Panc1 (cell line): Measurements from ENCODE around the gene GPR156. TPM values are rescaled to one million over a fixed set of nuclear protein-coding genes. Genes with fewer than 3 reads are reported as not detected.

ENCODE experiments used
- ATAC-seq: fragments of 200-7000 bp; cut with Tn5 transposase; 2 replicates; pipeline ENCODE4 v1.9.1; 2020; ENCODE audit warnings: mild to moderate bottlenecking, moderate library complexity
- BruUV-seq: library from RNA; stranded (reverse); fragments of 400-500 nt; replicated peaks from 2 replicates; lab custom pipeline; 2021; lab: Mats Ljungman, UMichigan
- CTCF ChIA-PET: fragments of 300-600 bp; sonication (Branson Sonifier 250); formaldehyde crosslinking; loops from one replicate; lab custom pipeline; 2022; ENCODE audit warnings: antibody characterized with exemption; lab: Charles Lee
- POLR2A ChIA-PET: fragments of 300-600 bp; sonication (Branson Sonifier 250); formaldehyde crosslinking; loops from one replicate; lab custom pipeline; 2022; ENCODE audit warnings: antibody characterized with exemption; lab: Charles Lee
- DNase-seq: peaks from one replicate; pipeline ENCODE4 v3.0.0-alpha.2; 2010; ENCODE audit warnings: low read depth, low spot score
- H3K27ac ChIP-seq: 2 replicates; pipeline ENCODE4 v1.5.1; 2011; ENCODE audit warnings: mild to moderate bottlenecking, low read length, inconsistent platforms
- H3K27me3 ChIP-seq: fragments of 200-500 bp; sonication (Bioruptor generic); 2 replicates; pipeline ENCODE4 v1.6.0; 2014; ENCODE audit warnings: low read length, inconsistent platforms; ENCODE audit not compliant: control insufficient read depth, insufficient read depth
- H3K36me3 ChIP-seq: fragments of 200-500 bp; sonication (Bioruptor generic); 2 replicates; pipeline ENCODE4 v1.5.1; 2014; ENCODE audit warnings: inconsistent platforms, mild to moderate bottlenecking, low read length, moderate library complexity; ENCODE audit not compliant: control insufficient read depth, insufficient read depth
- H3K4me1 ChIP-seq: 2 replicates; pipeline ENCODE4 v1.5.1; 2011; ENCODE audit warnings: inconsistent platforms, mild to moderate bottlenecking, low read length, moderate library complexity; ENCODE audit not compliant: control insufficient read depth, insufficient read depth
- H3K4me3 ChIP-seq, 2 experiments: 2 replicates each; pipeline ENCODE4 v1.5.1; 2011 to 2012; ENCODE audit warnings: low read depth in 2 of 2, low read length in 2 of 2, mild to moderate bottlenecking in 2 of 2, inconsistent platforms in 1 of 2, moderate library complexity in 1 of 2
- H3K9me3 ChIP-seq: fragments of 200-500 bp; sonication (Bioruptor generic); 2 replicates; pipeline ENCODE4 v1.5.1; 2014; ENCODE audit warnings: low read depth, mild to moderate bottlenecking, inconsistent platforms, low read length, moderate library complexity; ENCODE audit not compliant: control insufficient read depth, insufficient read depth
- POLR2AphosphoS5 ChIP-seq: IDR thresholded peaks from 2 replicates; pipeline ENCODE4 v1.6.1; 2012; ENCODE audit warnings: mild to moderate bottlenecking, low read depth, low read length, moderate library complexity
- REST ChIP-seq, 2 experiments: IDR thresholded peaks; 2 replicates each; pipeline ENCODE4 v1.6.1; 2011 to 2012; ENCODE audit warnings: low read depth in 2 of 2, control low read depth in 1 of 2, low read length in 1 of 2, mild to moderate bottlenecking in 1 of 2, moderate library complexity in 1 of 2; ENCODE audit not compliant: insufficient read depth in 1 of 2
- SIN3A ChIP-seq: IDR thresholded peaks from 2 replicates; pipeline ENCODE4 v1.6.1; 2012; ENCODE audit warnings: low read depth, mild to moderate bottlenecking, low read length, moderate library complexity, borderline replicate concordance; ENCODE audit not compliant: insufficient read depth
- TCF7L2 ChIP-seq: IDR thresholded peaks from 2 replicates; pipeline ENCODE4 v1.6.1; 2011; ENCODE audit warnings: mild to moderate bottlenecking, low read depth, low read length, inconsistent platforms
- in situ Hi-C: cut with HindIII; loops from 2 replicates; pipeline ENCODE4 v1.10.0; 2016; ENCODE audit warnings: low sequenced_read_pairs, low pct_unique_long_range_greater_than_20kb
- intact Hi-C: fragments of 100-400 bp; cut with micrococcal nuclease; formaldehyde crosslinking; loops from one replicate; pipeline ENCODE4 v1.10.0; 2022; ENCODE audit not compliant: unreplicated experiment
- total RNA-seq: library from RNA; stranded (reverse); gene quantifications from one replicate; pipeline ENCODE4 v1.2.1, GENCODE V29; 2021; ENCODE audit not compliant: unreplicated experiment
- TF ChIP-seq, protein P1 (sequence below): fragments of 450-650 bp; IDR thresholded peaks from 2 replicates; pipeline ENCODE4 v1.5.1; 2017; ENCODE audit warnings: mild to moderate bottlenecking

Gene GPR156
- total RNA-seq, 1 experiment from 2014 or later, result 0.39 TPM

- no peaks in the 10 kb centered on the region for H3K9me3 ChIP-seq
- H3K4me1 ChIP-seq, result no peaks in the 10 kb centered on the region; the same call in 1 of the 2 replicates
- intact Hi-C loops (no loop called here), in situ Hi-C loops (no loop called here)
- no peak for ATAC-seq
- ChIA-PET CTCF (no interaction called here), POLR2A (interaction anchor here (0.6 kb wide), 1 partner anchor 294 kb away, joined by 3 read pairs; no protein-coding TSS in a partner anchor)
- TF ChIP-seq POLR2AphosphoS5 (no peak), REST (IDR thresholded peaks at IDR 0.05; ENCODE audit: insufficient read depth in 1 of 2, low read depth in 2 of 2, low read length in 1 of 2) (no peak), SIN3A (no peak), TCF7L2 (no peak)
- TF ChIP-seq, protein P1, sequence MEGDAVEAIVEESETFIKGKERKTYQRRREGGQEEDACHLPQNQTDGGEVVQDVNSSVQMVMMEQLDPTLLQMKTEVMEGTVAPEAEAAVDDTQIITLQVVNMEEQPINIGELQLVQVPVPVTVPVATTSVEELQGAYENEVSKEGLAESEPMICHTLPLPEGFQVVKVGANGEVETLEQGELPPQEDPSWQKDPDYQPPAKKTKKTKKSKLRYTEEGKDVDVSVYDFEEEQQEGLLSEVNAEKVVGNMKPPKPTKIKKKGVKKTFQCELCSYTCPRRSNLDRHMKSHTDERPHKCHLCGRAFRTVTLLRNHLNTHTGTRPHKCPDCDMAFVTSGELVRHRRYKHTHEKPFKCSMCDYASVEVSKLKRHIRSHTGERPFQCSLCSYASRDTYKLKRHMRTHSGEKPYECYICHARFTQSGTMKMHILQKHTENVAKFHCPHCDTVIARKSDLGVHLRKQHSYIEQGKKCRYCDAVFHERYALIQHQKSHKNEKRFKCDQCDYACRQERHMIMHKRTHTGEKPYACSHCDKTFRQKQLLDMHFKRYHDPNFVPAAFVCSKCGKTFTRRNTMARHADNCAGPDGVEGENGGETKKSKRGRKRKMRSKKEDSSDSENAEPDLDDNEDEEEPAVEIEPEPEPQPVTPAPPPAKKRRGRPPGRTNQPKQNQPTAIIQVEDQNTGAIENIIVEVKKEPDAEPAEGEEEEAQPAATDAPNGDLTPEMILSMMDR, result no peak
- H3K4me3 ChIP-seq, result no peak overlapping the region
- no peak overlapping the region for H3K27ac ChIP-seq
- no peak for DNase-seq
- no peaks in the 10 kb centered on the region for H3K27me3 ChIP-seq
- BruUV-seq, result no TSS peak
- no peaks in the 10 kb centered on the region for H3K36me3 ChIP-seq
Observed at GRCh38 chr3:120173056-120173675, 111.9 kb downstream of the GPR156 start.

DNA sequence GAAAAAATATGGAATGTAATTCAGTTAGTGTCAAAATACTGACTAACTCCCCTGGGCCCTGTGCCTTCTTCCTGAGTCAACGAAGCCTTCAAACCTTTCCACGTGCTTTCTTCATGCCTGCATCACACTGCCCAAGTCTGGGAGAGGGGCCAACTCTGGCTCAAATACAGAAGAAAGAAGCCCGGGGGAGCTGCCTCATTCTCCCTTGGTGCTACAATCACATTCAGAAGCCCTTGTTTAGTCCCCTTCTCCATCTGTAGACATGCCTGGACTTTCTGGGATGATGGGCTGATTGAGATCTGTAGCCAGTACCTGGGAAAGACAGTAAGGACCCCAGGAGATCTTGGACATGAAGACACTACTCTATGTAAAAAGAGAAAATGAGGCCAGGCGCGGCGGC is 113.0 kb downstream of the GPR156 start:
- no peak for ATAC-seq
- H3K27me3 ChIP-seq, result no peaks in the 10 kb centered on the region
- no peaks in the 10 kb centered on the region for H3K36me3 ChIP-seq
- H3K4me1 ChIP-seq, result no peaks in the 10 kb centered on the region
- ChIA-PET POLR2A (interaction anchor here (0.6 kb wide), 1 partner anchor 295 kb away, joined by 3 read pairs; no protein-coding TSS in a partner anchor), CTCF (no interaction called here)
- intact Hi-C loops, result no loop called here
- in situ Hi-C loops, result no loop called here
- BruUV-seq, result no TSS peak
- TF ChIP-seq, protein P1, result no peak
- TF ChIP-seq SIN3A (no peak), TCF7L2 (no peak), REST (IDR thresholded peaks at IDR 0.05; ENCODE audit: insufficient read depth in 1 of 2, low read depth in 2 of 2, low read length in 1 of 2) (no peak), POLR2AphosphoS5 (no peak)
- no peak overlapping the region for H3K4me3 ChIP-seq
- no peak for DNase-seq
- H3K27ac ChIP-seq, result no peak overlapping the region
- H3K9me3 ChIP-seq, result no peaks in the 10 kb centered on the region
